ENCODE measurements around the gene CD63. TPM values are rescaled to one million over a fixed set of nuclear protein-coding genes. Genes with fewer than 3 reads are reported as not detected.

Gene CD63
- total RNA-seq, 4 donors from 2014 or later = 736 to 1,401 (median 892) TPM

GRCh38 chr12:55708695-55709233, 20.0 kb downstream of the CD63 start:
- no peak for TF ChIP-seq CTCF (IDR thresholded peaks at IDR 0.05)
- DNase-seq (ENCODE audit: low spot score) (no peak), ATAC-seq (ENCODE audit: low FRiP score) (no peak)

GRCh38 chr12:55707841-55708694, 20.7 kb downstream of the CD63 start, which contains the start of gene ITGA7:
Gene ITGA7, minus strand, starts transcription at chr12:55707904. Its CDS starts 222 bp downstream, at chr12:55707682.
- no peak for TF ChIP-seq CTCF (IDR thresholded peaks at IDR 0.05)
- ATAC-seq (ENCODE audit: low FRiP score) = peak; percentile 63
- no peak for DNase-seq (ENCODE audit: low spot score)

GRCh38 chr12:55707219-55707671, 21.6 kb downstream of the CD63 start:
- ATAC-seq (ENCODE audit: low FRiP score) = peak; percentile 7
- no peak for TF ChIP-seq CTCF (IDR thresholded peaks at IDR 0.05)
- no peak for DNase-seq (ENCODE audit: low spot score)

- no peak for DNase-seq (ENCODE audit: low spot score)
- ATAC-seq (ENCODE audit: low FRiP score) = no peak
- no peak for TF ChIP-seq CTCF (IDR thresholded peaks at IDR 0.05)
Measured at GRCh38 chr12:55706568-55707218, 22.1 kb downstream of the CD63 start.

- DNase-seq (ENCODE audit: low spot score) (no peak), ATAC-seq (ENCODE audit: low FRiP score) (no peak)
- no peak for TF ChIP-seq CTCF (IDR thresholded peaks at IDR 0.05)
Measured at GRCh38 chr12:55705782-55706402, 22.9 kb downstream of the CD63 start.

- TF ChIP-seq CTCF (IDR thresholded peaks at IDR 0.05) = no peak
- ATAC-seq (ENCODE audit: low FRiP score) = no peak
- DNase-seq (ENCODE audit: low spot score) = no peak
Measured at GRCh38 chr12:55704824-55705718, 23.7 kb downstream of the CD63 start.
